Measurements from ENCODE around the gene MAP2. TPM values are rescaled to one million over a fixed set of nuclear protein-coding genes. Genes with fewer than 3 reads are reported as not detected.
"Not testable (repeated sequence)": the region's sequence is repeated elsewhere in the genome, so short reads cannot be mapped to it uniquely, and the experiment has no call there.

The MAP2 gene
- total and polyA plus RNA-seq, 4 experiments from 2014 or later: 0.20 to 0.47 (median 0.41) TPM; not detected in 1

- H3K9me3 Mint-ChIP-seq: peaks cover 0 to 4% (median 0%) of the 10 kb centered on the region in 8 donors
- no peaks in the 10 kb centered on the region for H3K4me1 Mint-ChIP-seq
- H3K27me3 Mint-ChIP-seq: no peaks in the 10 kb centered on the region
- Histone ChIP-seq H3K27ac (ENCODE audit: low read depth, low read length) (no peak overlapping the region), H3K4me3 (ENCODE audit: low read length in 2 of 2) (no peak overlapping the region), H3K27me3 (ENCODE audit: insufficient read depth, low read length) (no peaks in the 10 kb centered on the region), H3K4me1 (ENCODE audit: insufficient read depth, low read length) (no peaks in the 10 kb centered on the region), H3K9me3 (ENCODE audit: control insufficient read depth in 1 of 2, low read length in 2 of 2) (no peaks in the 10 kb centered on the region), H3K36me3 (ENCODE audit: insufficient read depth, low read length) (no peaks in the 10 kb centered on the region)
- H3K27ac Mint-ChIP-seq: no peak overlapping the region
- no peak overlapping the region for H3K4me3 Mint-ChIP-seq
- intact Hi-C loops (cut with micrococcal nuclease): no loop called here
- CTCF ChIA-PET (ENCODE audit: partially characterized antibody): no interaction called here
- no peaks in the 10 kb centered on the region for H3K36me3 Mint-ChIP-seq
- POLR2A ChIA-PET (ENCODE audit: partially characterized antibody): no interaction called here
- DNase-seq: no peak
Observed at GRCh38 chr2:209473930-209474419, 50.1 kb downstream of the MAP2 start.

GRCh38 chr2:209474960-209475359 is 51.1 kb downstream of the MAP2 start:
- H3K4me3 Mint-ChIP-seq: no peak overlapping the region
- ChIA-PET CTCF (ENCODE audit: partially characterized antibody) (no interaction called here), POLR2A (ENCODE audit: partially characterized antibody) (no interaction called here)
- intact Hi-C loops (cut with micrococcal nuclease): no loop called here
- Histone ChIP-seq H3K9me3 (ENCODE audit: control insufficient read depth in 1 of 2, low read length in 2 of 2) (no peaks in the 10 kb centered on the region), H3K36me3 (ENCODE audit: insufficient read depth, low read length) (no peaks in the 10 kb centered on the region), H3K27ac (ENCODE audit: low read depth, low read length) (no peak overlapping the region), H3K27me3 (ENCODE audit: insufficient read depth, low read length) (no peaks in the 10 kb centered on the region), H3K4me3 (ENCODE audit: low read length in 2 of 2) (no peak overlapping the region), H3K4me1 (ENCODE audit: insufficient read depth, low read length) (no peaks in the 10 kb centered on the region)
- H3K27me3 Mint-ChIP-seq: no peaks in the 10 kb centered on the region
- no peak for DNase-seq
- H3K9me3 Mint-ChIP-seq: peaks cover 0 to 4% (median 0%) of the 10 kb centered on the region in 8 donors
- H3K27ac Mint-ChIP-seq: no peak overlapping the region
- no peaks in the 10 kb centered on the region for H3K4me1 Mint-ChIP-seq
- H3K36me3 Mint-ChIP-seq: no peaks in the 10 kb centered on the region

GRCh38 chr2:209476367-209477208 is 52.7 kb downstream of the MAP2 start:
- H3K4me1 ChIP-seq (ENCODE audit: insufficient read depth, low read length): no peaks in the 10 kb centered on the region
- no peaks in the 10 kb centered on the region for H3K27me3 ChIP-seq (ENCODE audit: insufficient read depth, low read length)
- H3K36me3 ChIP-seq (ENCODE audit: insufficient read depth, low read length): no peaks in the 10 kb centered on the region
- CTCF ChIA-PET (ENCODE audit: partially characterized antibody): no interaction called here
- no peak overlapping the region for H3K4me3 ChIP-seq (ENCODE audit: low read length in 2 of 2)
- Mint-ChIP-seq H3K4me3 (no peak overlapping the region), H3K27me3 (no peaks in the 10 kb centered on the region), H3K27ac (no peak overlapping the region), H3K9me3 (no peaks in the 10 kb centered on the region), H3K36me3 (no peaks in the 10 kb centered on the region), H3K4me1 (no peaks in the 10 kb centered on the region)
- DNase-seq: no peak
- POLR2A ChIA-PET (ENCODE audit: partially characterized antibody): no interaction called here
- no peak overlapping the region for H3K27ac ChIP-seq (ENCODE audit: low read depth, low read length)
- intact Hi-C loops (cut with micrococcal nuclease): no loop called here
- no peaks in the 10 kb centered on the region for H3K9me3 ChIP-seq (ENCODE audit: control insufficient read depth in 1 of 2, low read length in 2 of 2)

- H3K27me3 ChIP-seq (ENCODE audit: insufficient read depth, low read length); H3K36me3 Mint-ChIP-seq; POLR2A ChIA-PET (ENCODE audit: partially characterized antibody); H3K27ac ChIP-seq (ENCODE audit: low read depth, low read length); CTCF ChIA-PET (ENCODE audit: partially characterized antibody); H3K4me3 Mint-ChIP-seq; intact Hi-C loops (cut with micrococcal nuclease); H3K4me1 Mint-ChIP-seq; H3K9me3 ChIP-seq (ENCODE audit: control insufficient read depth in 1 of 2, low read length in 2 of 2); H3K27ac Mint-ChIP-seq; DNase-seq; H3K36me3 ChIP-seq (ENCODE audit: insufficient read depth, low read length); H3K4me1 ChIP-seq (ENCODE audit: insufficient read depth, low read length); H3K27me3 Mint-ChIP-seq; H3K4me3 ChIP-seq (ENCODE audit: low read length in 2 of 2): not testable (repeated sequence)
- H3K9me3 Mint-ChIP-seq: peaks cover 0 to 19% (median 9%) of the 10 kb centered on the region in 8 donors
Observed at GRCh38 chr2:209492296-209492695, 68.4 kb downstream of the MAP2 start.

GRCh38 chr2:209495068-209495620 is 71.3 kb downstream of the MAP2 start:
- DNase-seq; H3K27ac ChIP-seq (ENCODE audit: low read depth, low read length); intact Hi-C loops (cut with micrococcal nuclease); H3K4me3 Mint-ChIP-seq; H3K27me3 ChIP-seq (ENCODE audit: insufficient read depth, low read length); H3K27me3 Mint-ChIP-seq; H3K4me1 Mint-ChIP-seq; H3K9me3 ChIP-seq (ENCODE audit: control insufficient read depth in 1 of 2, low read length in 2 of 2); CTCF ChIA-PET (ENCODE audit: partially characterized antibody); H3K27ac Mint-ChIP-seq; POLR2A ChIA-PET (ENCODE audit: partially characterized antibody); H3K36me3 Mint-ChIP-seq; H3K4me1 ChIP-seq (ENCODE audit: insufficient read depth, low read length); H3K36me3 ChIP-seq (ENCODE audit: insufficient read depth, low read length); H3K4me3 ChIP-seq (ENCODE audit: low read length in 2 of 2): not testable (repeated sequence)
- H3K9me3 Mint-ChIP-seq: peaks cover 2 to 28% (median 10%) of the 10 kb centered on the region in 8 donors

- Histone ChIP-seq H3K27ac (ENCODE audit: low read depth, low read length) (no peak overlapping the region), H3K36me3 (ENCODE audit: insufficient read depth, low read length) (no peaks in the 10 kb centered on the region), H3K27me3 (ENCODE audit: insufficient read depth, low read length) (no peaks in the 10 kb centered on the region), H3K4me3 (ENCODE audit: low read length in 2 of 2) (no peak overlapping the region), H3K4me1 (ENCODE audit: insufficient read depth, low read length) (no peaks in the 10 kb centered on the region), H3K9me3 (ENCODE audit: control insufficient read depth in 1 of 2, low read length in 2 of 2) (no peaks in the 10 kb centered on the region)
- intact Hi-C loops (cut with micrococcal nuclease): no loop called here
- DNase-seq: no peak
- peaks cover 2 to 21% (median 10%) of the 10 kb centered on the region in 8 donors for H3K9me3 Mint-ChIP-seq
- H3K4me1 Mint-ChIP-seq: no peaks in the 10 kb centered on the region
- no peak overlapping the region for H3K4me3 Mint-ChIP-seq
- ChIA-PET POLR2A (ENCODE audit: partially characterized antibody) (no interaction called here), CTCF (ENCODE audit: partially characterized antibody) (no interaction called here)
- H3K36me3 Mint-ChIP-seq: no peaks in the 10 kb centered on the region
- H3K27me3 Mint-ChIP-seq: no peaks in the 10 kb centered on the region
- no peak overlapping the region for H3K27ac Mint-ChIP-seq
Observed at GRCh38 chr2:209495855-209496585, 72.2 kb downstream of the MAP2 start.

- no peak overlapping the region for H3K4me3 ChIP-seq (ENCODE audit: low read length in 2 of 2)
- Mint-ChIP-seq H3K27me3 (no peaks in the 10 kb centered on the region), H3K4me3 (no peak overlapping the region), H3K9me3 (peaks cover 2 to 20% (median 10%) of the 10 kb centered on the region in 8 donors), H3K27ac (no peak overlapping the region), H3K4me1 (no peaks in the 10 kb centered on the region), H3K36me3 (no peaks in the 10 kb centered on the region)
- POLR2A ChIA-PET (ENCODE audit: partially characterized antibody): no interaction called here
- no peak for DNase-seq
- no peaks in the 10 kb centered on the region for H3K9me3 ChIP-seq (ENCODE audit: control insufficient read depth in 1 of 2, low read length in 2 of 2)
- H3K4me1 ChIP-seq (ENCODE audit: insufficient read depth, low read length): no peaks in the 10 kb centered on the region
- intact Hi-C loops (cut with micrococcal nuclease): no loop called here
- no peak overlapping the region for H3K27ac ChIP-seq (ENCODE audit: low read depth, low read length)
- no peaks in the 10 kb centered on the region for H3K27me3 ChIP-seq (ENCODE audit: insufficient read depth, low read length)
- no peaks in the 10 kb centered on the region for H3K36me3 ChIP-seq (ENCODE audit: insufficient read depth, low read length)
- CTCF ChIA-PET (ENCODE audit: partially characterized antibody): no interaction called here
Observed at GRCh38 chr2:209496586-209496982, 72.7 kb downstream of the MAP2 start.

Data from CD4-positive, alpha-beta memory T cell (primary cell).